GM18505 (cell line): Measurements from ENCODE around the gene PRKCA.
A peak's percentile ranks its signal among the peaks of the same experiment; 100 is the strongest.

Source experiments
- ATAC-seq: cut with Tn5 transposase; IDR thresholded peaks from one replicate; pipeline ENCODE4 v1.9.1; 2021; ENCODE audit not compliant: unreplicated experiment
- POLR2A ChIP-seq: IDR thresholded peaks from 4 replicates; pipeline ENCODE4 v1.6.1; 2011; ENCODE audit warnings: borderline replicate concordance; ENCODE audit not compliant: insufficient read depth, insufficient read length; ENCODE audit errors: extremely low read depth

Gene PRKCA

GRCh38 chr17:66654764-66655163, 352.4 kb downstream of the PRKCA start:
- TF ChIP-seq POLR2A: no peak
- no peak for ATAC-seq

GRCh38 chr17:66655461-66655860, 353.0 kb downstream of the PRKCA start:
- no peak for TF ChIP-seq POLR2A
- ATAC-seq: no peak

GRCh38 chr17:66655861-66656260, 353.4 kb downstream of the PRKCA start:
- no peak for TF ChIP-seq POLR2A
- ATAC-seq: no peak

- no peak for TF ChIP-seq POLR2A
- ATAC-seq: no peak
Observed at GRCh38 chr17:66661411-66662256, 359.2 kb downstream of the PRKCA start.

GRCh38 chr17:66662496-66662895, 360.1 kb downstream of the PRKCA start:
- TF ChIP-seq POLR2A: no peak
- no peak for ATAC-seq

GRCh38 chr17:66663041-66663606, 360.7 kb downstream of the PRKCA start:
- TF ChIP-seq POLR2A: no peak
- no peak for ATAC-seq

- no peak for ATAC-seq
- TF ChIP-seq POLR2A: no peak
Observed at GRCh38 chr17:66664336-66664735, 361.9 kb downstream of the PRKCA start.

GRCh38 chr17:66665194-66665593, 362.8 kb downstream of the PRKCA start:
- TF ChIP-seq POLR2A: no peak
- no peak for ATAC-seq

- no peak for ATAC-seq
- TF ChIP-seq POLR2A: no peak
Observed at GRCh38 chr17:66667090-66667489, 364.7 kb downstream of the PRKCA start.

GRCh38 chr17:66667491-66668030, 365.1 kb downstream of the PRKCA start:
- peak; percentile 52 for ATAC-seq
- TF ChIP-seq POLR2A: no peak

GRCh38 chr17:66670206-66670605, 367.8 kb downstream of the PRKCA start:
- ATAC-seq: no peak
- TF ChIP-seq POLR2A: no peak

GRCh38 chr17:66671156-66671555, 368.7 kb downstream of the PRKCA start:
- no peak for TF ChIP-seq POLR2A
- ATAC-seq: no peak

- ATAC-seq: no peak
- TF ChIP-seq POLR2A: no peak
Observed at GRCh38 chr17:66673668-66674276, 371.4 kb downstream of the PRKCA start.

GRCh38 chr17:66675273-66675990, 373.0 kb downstream of the PRKCA start:
- TF ChIP-seq POLR2A: no peak
- ATAC-seq: no peak

GRCh38 chr17:66675991-66676371, 373.6 kb downstream of the PRKCA start:
- ATAC-seq: no peak
- TF ChIP-seq POLR2A: no peak
